Naive thymus-derived CD4-positive, alpha-beta T cell (primary cell): ENCODE data around the gene THAP12. TPM values are rescaled to one million over a fixed set of nuclear protein-coding genes. Genes with fewer than 3 reads are reported as not detected.

ENCODE experiments used
- ATAC-seq: fragments of 150-1000 bp; cut with Tn5 transposase; 2 replicates; pipeline ENCODE4 v1.10.0; 2021; ENCODE audit warnings: mild to moderate bottlenecking, moderate library complexity
- CTCF ChIA-PET: fragments of 350-600 bp; sonication (Branson Sonifier 250); formaldehyde crosslinking; loops from one replicate; lab custom pipeline; 2021; ENCODE audit warnings: antibody characterized with exemption; lab: Charles Lee
- POLR2A ChIA-PET: fragments of 350-600 bp; sonication (Branson Sonifier 250); formaldehyde crosslinking; loops from one replicate; lab custom pipeline; 2021; ENCODE audit warnings: antibody characterized with exemption, inconsistent platforms; lab: Charles Lee
- DNase-seq, 9 donors: peaks; one replicate each; pipeline versions ENCODE4 v3.0.0 to v3.0.0-alpha.2; 2020 to 2022; ENCODE audit warnings: mixed read lengths in 1 of 9
- H3K27ac ChIP-seq: one replicate; pipeline ENCODE4 v1.7.0; 2013; ENCODE audit warnings: mild to moderate bottlenecking, low read depth, low read length, moderate library complexity
- H3K27me3 ChIP-seq, 2 donors: one replicate each; pipeline ENCODE4 v1.7.0; 2013; ENCODE audit warnings: low read length in 2 of 2, mild to moderate bottlenecking in 2 of 2, moderate library complexity in 2 of 2; ENCODE audit not compliant: control insufficient read depth in 2 of 2, insufficient read depth in 2 of 2
- H3K36me3 ChIP-seq, 3 experiments: 1 replicate in 2 of 3; 2 replicates in 1 of 3; pipeline ENCODE4 v1.7.0; 2013; ENCODE audit warnings: low read length in 3 of 3, mild to moderate bottlenecking in 3 of 3, moderate library complexity in 1 of 3; ENCODE audit not compliant: insufficient read depth in 3 of 3, control insufficient read depth in 2 of 3
- H3K4me1 ChIP-seq, 2 donors: one replicate each; pipeline ENCODE4 v1.7.0; 2013; ENCODE audit warnings: low read length in 2 of 2, mild to moderate bottlenecking in 2 of 2, moderate library complexity in 1 of 2; ENCODE audit not compliant: control insufficient read depth in 2 of 2, insufficient read depth in 2 of 2
- H3K4me3 ChIP-seq: 2 replicates; pipeline ENCODE4 v1.7.0; 2013; ENCODE audit warnings: mild to moderate bottlenecking, low read length
- H3K9me3 ChIP-seq, 3 experiments: 1 replicate in 2 of 3; 2 replicates in 1 of 3; pipeline ENCODE4 v1.7.0; 2013; ENCODE audit warnings: low read length in 3 of 3; ENCODE audit not compliant: control insufficient read depth in 2 of 3
- H3K27ac Mint-ChIP-seq, 9 donors: one replicate each; pipeline ENCODE4 v1.8.0; 2020 to 2022; ENCODE audit warnings: mixed read lengths in 9 of 9, mild to moderate bottlenecking in 8 of 9, moderate library complexity in 5 of 9, inconsistent platforms in 2 of 9
- H3K27me3 Mint-ChIP-seq, 5 donors: one replicate each; pipeline ENCODE4 v1.8.0; 2021 to 2022; ENCODE audit warnings: mixed read lengths in 5 of 5, mild to moderate bottlenecking in 1 of 5
- H3K36me3 Mint-ChIP-seq, 5 donors: one replicate each; pipeline ENCODE4 v1.8.0; 2020 to 2022; ENCODE audit warnings: mixed read lengths in 5 of 5, mild to moderate bottlenecking in 3 of 5, inconsistent platforms in 1 of 5
- H3K4me1 Mint-ChIP-seq, 7 donors: one replicate each; pipeline ENCODE4 v1.8.0; 2020 to 2022; ENCODE audit warnings: mixed read lengths in 7 of 7, mild to moderate bottlenecking in 3 of 7, inconsistent platforms in 1 of 7
- H3K4me3 Mint-ChIP-seq, 10 donors: one replicate each; pipeline ENCODE4 v1.8.0; 2020 to 2022; ENCODE audit warnings: mild to moderate bottlenecking in 10 of 10, mixed read lengths in 10 of 10, moderate library complexity in 6 of 10, inconsistent platforms in 2 of 10
- H3K9me3 Mint-ChIP-seq, 11 donors: one replicate each; pipeline ENCODE4 v1.8.0; 2020 to 2022; ENCODE audit warnings: mixed read lengths in 11 of 11, mild to moderate bottlenecking in 4 of 11, inconsistent platforms in 1 of 11, moderate library complexity in 1 of 11
- intact Hi-C, 2 donors: fragments of 100-400 bp; cut with micrococcal nuclease; formaldehyde crosslinking; loops; one replicate each; pipeline ENCODE4 v1.15.1; 2023
- polyA plus RNA-seq, 2 donors: library from polyadenylated mRNA; unstranded; fragments of 300-500 nt; fragmentation: Illumina TruSeq; gene quantifications; one replicate each; pipeline ENCODE4 v1.2.3, GENCODE V29; 2021
- total RNA-seq, 6 experiments: library from RNA in 5 of 6; stranded (reverse) in 5 of 6; gene quantifications; 1 replicate in 5 of 6; 2 replicates in 1 of 6; pipeline ENCODE4 v1.2.3 and lab custom pipeline; 2021 to 2026

The THAP12 gene
- total and polyA plus RNA-seq, 7 experiments from 2014 or later = 40.3 to 57.9 (median 51.7) TPM

DNA sequence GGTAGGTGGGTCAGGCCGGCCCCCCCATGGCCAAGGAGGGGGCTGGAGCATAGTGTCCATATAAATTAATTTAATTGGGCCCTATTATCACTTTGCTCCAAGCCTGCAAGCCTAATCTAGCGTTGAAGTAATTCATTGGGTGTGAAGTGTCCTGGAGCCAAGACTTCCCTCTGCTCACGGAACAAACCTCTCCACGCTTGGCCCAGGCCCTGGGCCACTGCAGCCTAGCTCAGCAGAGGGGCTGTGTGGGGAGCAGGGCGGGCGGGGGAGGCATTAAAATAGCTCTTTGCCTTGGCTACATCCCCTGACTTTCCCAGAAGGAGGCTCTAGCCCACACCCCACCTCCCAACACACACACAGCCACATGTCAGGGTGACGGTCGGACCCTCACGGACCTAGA is 73.5 kb downstream of the THAP12 start:
- H3K27me3 Mint-ChIP-seq = peaks cover 0 to 12% (median 0%) of the 10 kb centered on the region in 5 donors
- ChIA-PET POLR2A (no interaction called here), CTCF (interaction anchor here (0.6 kb wide), 1 partner anchor 150 kb away, joined by 3 read pairs; no protein-coding TSS in a partner anchor)

DNA sequence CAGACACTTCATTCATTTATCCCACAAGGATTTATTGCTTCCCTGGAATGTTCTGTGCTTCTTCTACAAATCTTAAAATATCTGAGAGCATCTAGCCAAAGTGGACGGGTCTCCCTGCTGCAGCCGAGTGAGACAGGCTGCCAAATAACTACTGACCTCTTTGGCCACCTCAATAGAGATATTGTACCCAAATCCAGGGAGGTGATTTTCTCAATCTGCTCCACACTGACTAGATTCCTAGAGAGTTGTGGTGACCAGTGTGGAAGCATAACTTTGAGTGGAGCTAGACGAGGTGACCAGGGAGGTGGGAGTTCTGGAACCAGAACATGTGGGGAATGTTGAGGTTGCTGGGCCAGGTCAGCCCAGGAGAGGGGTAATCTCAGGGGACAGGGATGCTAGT is 77.5 kb downstream of the THAP12 start:
- H3K4me1 Mint-ChIP-seq = no peaks in the 10 kb centered on the region
- no peak overlapping the region for H3K4me3 Mint-ChIP-seq
- ChIA-PET CTCF (interaction anchor here (0.6 to 0.9 kb wide), 2 partner anchors 96 to 625 kb away, joined by 3 to 5 read pairs; no protein-coding TSS in a partner anchor), POLR2A (no interaction called here)
- Histone ChIP-seq H3K27ac (no peak overlapping the region), H3K27me3 (no peaks in the 10 kb centered on the region), H3K4me3 (no peak overlapping the region), H3K4me1 (no peaks in the 10 kb centered on the region), H3K9me3 (no peaks in the 10 kb centered on the region), H3K36me3 (no peaks in the 10 kb centered on the region)
- DNase-seq (no peak), ATAC-seq (no peak)
- no peaks in the 10 kb centered on the region for H3K9me3 Mint-ChIP-seq
- H3K36me3 Mint-ChIP-seq = no peaks in the 10 kb centered on the region
- H3K27me3 Mint-ChIP-seq = peaks cover 0 to 18% (median 0%) of the 10 kb centered on the region in 5 donors
- H3K27ac Mint-ChIP-seq = no peak overlapping the region
- intact Hi-C loops = no loop called here

More for the DNA sequence above, 73.5 kb downstream of the THAP12 start:
- ATAC-seq (no peak), DNase-seq (no peak)
- H3K27ac ChIP-seq = no peak overlapping the region
- no peak overlapping the region for H3K4me3 ChIP-seq
- no peaks in the 10 kb centered on the region for H3K36me3 ChIP-seq
- H3K4me1 ChIP-seq = no peaks in the 10 kb centered on the region
- no peaks in the 10 kb centered on the region for H3K27me3 ChIP-seq
- no peaks in the 10 kb centered on the region for H3K9me3 Mint-ChIP-seq
- H3K4me1 Mint-ChIP-seq = no peaks in the 10 kb centered on the region
- no peak overlapping the region for H3K4me3 Mint-ChIP-seq
- no peaks in the 10 kb centered on the region for H3K36me3 Mint-ChIP-seq
- no peak overlapping the region for H3K27ac Mint-ChIP-seq
- no peaks in the 10 kb centered on the region for H3K9me3 ChIP-seq
- intact Hi-C loops = no loop called here

DNA sequence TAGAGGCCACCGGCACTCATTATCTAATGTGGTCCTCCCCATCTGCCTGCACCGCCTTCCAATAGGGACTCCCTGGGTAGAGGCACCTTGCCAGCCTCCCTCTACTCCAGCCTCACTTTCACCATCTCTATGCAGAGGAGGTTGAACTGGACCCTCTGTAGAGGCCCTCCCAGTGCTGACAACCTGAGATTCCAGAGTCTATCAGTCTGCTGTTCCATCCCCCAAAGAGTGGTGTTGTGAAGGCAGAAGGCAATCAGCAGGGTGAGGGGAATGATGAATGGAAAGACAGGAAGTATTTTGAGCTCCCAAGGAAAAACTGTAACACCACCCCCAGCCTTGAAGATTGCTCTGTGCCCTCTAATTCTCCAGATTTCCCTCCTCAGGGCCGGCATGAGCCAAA is 77.9 kb downstream of the THAP12 start:
- CTCF ChIA-PET = interaction anchor here (0.6 kb wide), 1 partner anchor 625 kb away, joined by 3 read pairs; no protein-coding TSS in a partner anchor
- no peaks in the 10 kb centered on the region for H3K36me3 Mint-ChIP-seq
- POLR2A ChIA-PET = no interaction called here
- no peaks in the 10 kb centered on the region for H3K4me1 Mint-ChIP-seq
- Histone ChIP-seq H3K4me3 (no peak overlapping the region), H3K36me3 (no peaks in the 10 kb centered on the region), H3K4me1 (no peaks in the 10 kb centered on the region), H3K27ac (no peak overlapping the region), H3K27me3 (no peaks in the 10 kb centered on the region), H3K9me3 (no peaks in the 10 kb centered on the region)
- no peak overlapping the region for H3K27ac Mint-ChIP-seq
- H3K4me3 Mint-ChIP-seq = no peak overlapping the region
- DNase-seq (no peak), ATAC-seq (no peak)
- H3K9me3 Mint-ChIP-seq = no peaks in the 10 kb centered on the region
- H3K27me3 Mint-ChIP-seq = peaks cover 0 to 18% (median 0%) of the 10 kb centered on the region in 5 donors
- intact Hi-C loops = no loop called here

Other genes with a start within 250 kb of the THAP12 start
- gene WNT11, start 174.6 kb downstream of the THAP12 start, total RNA-seq = under 1 TPM in 2 of 5 experiments, not detected in 3; 0.27 to 0.45 TPM
- gene WNT11, start 174.6 kb downstream of the THAP12 start, polyA plus RNA-seq = under 1 TPM in 1 of 2 donors, not detected in 1; 0.16 TPM
- 1 to 10 TPM; 3.6 to 9.1 (median 6.7) TPM for gene GVQW3, start 191 bp upstream of the THAP12 start, total RNA-seq
- gene GVQW3, start 191 bp upstream of the THAP12 start, polyA plus RNA-seq = 1 to 10 TPM; 2.1 to 4.1 TPM
- gene EMSY, start 63.9 kb upstream of the THAP12 start, total RNA-seq = 10 to 100 TPM; 35.5 to 49.0 (median 40.0) TPM
- 10 to 100 TPM; 25.9 to 27.2 TPM for gene EMSY, start 63.9 kb upstream of the THAP12 start, polyA plus RNA-seq